ENCODE results near the gene SLC16A7.

The SLC16A7 gene

DNA sequence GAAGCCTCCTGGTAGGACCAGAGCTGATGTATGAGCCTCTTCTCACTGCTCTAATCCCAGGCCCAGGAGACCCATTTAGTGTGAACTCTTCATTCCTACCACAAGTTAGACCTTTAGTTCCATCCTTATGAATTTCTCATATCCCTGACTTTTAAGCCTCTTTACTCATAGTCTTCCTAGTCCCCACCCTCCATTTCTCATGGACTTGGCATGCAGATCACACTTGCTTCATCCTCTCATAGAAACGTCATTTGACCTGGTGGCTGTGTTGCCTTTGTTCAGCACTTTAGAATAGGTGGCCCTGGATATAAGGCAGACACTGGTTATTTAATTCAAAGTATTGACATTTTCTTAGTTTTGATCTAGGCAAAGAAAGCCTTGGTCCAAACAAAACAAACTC is 99.5 kb downstream of the SLC16A7 start:
- no peak overlapping the region for H3K4me3 ChIP-seq (ENCODE audit: low read depth, low read length)
- TF ChIP-seq, protein P1, sequence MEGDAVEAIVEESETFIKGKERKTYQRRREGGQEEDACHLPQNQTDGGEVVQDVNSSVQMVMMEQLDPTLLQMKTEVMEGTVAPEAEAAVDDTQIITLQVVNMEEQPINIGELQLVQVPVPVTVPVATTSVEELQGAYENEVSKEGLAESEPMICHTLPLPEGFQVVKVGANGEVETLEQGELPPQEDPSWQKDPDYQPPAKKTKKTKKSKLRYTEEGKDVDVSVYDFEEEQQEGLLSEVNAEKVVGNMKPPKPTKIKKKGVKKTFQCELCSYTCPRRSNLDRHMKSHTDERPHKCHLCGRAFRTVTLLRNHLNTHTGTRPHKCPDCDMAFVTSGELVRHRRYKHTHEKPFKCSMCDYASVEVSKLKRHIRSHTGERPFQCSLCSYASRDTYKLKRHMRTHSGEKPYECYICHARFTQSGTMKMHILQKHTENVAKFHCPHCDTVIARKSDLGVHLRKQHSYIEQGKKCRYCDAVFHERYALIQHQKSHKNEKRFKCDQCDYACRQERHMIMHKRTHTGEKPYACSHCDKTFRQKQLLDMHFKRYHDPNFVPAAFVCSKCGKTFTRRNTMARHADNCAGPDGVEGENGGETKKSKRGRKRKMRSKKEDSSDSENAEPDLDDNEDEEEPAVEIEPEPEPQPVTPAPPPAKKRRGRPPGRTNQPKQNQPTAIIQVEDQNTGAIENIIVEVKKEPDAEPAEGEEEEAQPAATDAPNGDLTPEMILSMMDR (IDR thresholded peaks at IDR 0.05; ENCODE audit: borderline replicate concordance, insufficient read depth, low read depth, low read length) = no peak

DNA sequence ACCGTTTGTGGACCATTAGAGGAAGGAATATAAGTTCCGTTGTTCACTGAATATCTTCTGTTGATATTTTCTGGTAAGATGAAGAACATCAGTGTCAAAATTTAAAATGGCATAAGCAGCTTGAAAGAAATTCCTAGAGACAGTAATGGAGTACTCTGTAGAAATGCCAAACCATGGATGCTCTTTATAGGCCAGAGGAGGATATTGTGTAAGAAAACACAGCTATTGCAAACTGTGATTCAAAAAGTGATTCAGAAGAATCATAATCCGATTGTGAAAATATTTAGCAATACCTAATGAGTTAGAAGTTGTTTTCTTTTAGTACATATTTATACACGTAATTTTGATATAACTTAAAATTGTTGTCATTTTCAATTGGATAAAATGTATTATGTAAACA is 102.8 kb downstream of the SLC16A7 start:
- TF ChIP-seq, protein P1 (IDR thresholded peaks at IDR 0.05; ENCODE audit: borderline replicate concordance, insufficient read depth, low read depth, low read length) = no peak
- H3K4me3 ChIP-seq (ENCODE audit: low read depth, low read length) = no peak overlapping the region

DNA sequence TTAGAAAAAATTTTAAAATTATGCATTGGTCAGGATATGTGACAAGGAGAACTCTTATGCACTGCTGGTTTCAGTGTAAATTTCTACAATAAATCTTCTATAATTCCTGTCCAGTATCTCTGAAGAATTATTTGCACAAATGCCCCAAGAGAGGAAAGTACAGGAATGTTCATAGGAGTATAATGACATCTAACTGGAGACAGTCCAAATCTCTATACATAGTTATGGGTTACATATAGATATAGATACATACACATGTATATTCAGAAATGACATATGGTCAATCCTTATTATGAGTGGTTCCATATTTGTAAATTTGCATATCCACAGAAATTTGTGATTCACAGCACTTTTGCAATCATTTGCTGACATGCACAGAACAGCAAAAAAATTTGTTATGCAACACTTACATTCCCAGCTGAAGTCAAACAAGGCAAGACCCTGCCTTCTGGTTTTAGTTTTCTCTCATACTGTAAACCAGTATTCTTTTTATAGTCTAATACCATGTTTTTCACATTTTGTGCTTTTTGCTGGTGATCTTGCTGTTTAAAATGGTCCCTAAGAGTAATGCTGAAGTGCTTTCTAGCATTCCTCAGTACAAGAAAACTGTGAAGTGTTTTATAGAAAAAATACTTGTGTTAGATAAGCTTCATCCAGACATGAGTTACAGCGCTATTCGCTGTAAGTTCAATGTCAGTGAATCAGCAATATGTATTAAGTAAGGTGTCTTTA is 103.8 kb downstream of the SLC16A7 start:
- TF ChIP-seq, protein P1 (IDR thresholded peaks at IDR 0.05; ENCODE audit: borderline replicate concordance, insufficient read depth, low read depth, low read length) = no peak
- no peak overlapping the region for H3K4me3 ChIP-seq (ENCODE audit: low read depth, low read length)

DNA sequence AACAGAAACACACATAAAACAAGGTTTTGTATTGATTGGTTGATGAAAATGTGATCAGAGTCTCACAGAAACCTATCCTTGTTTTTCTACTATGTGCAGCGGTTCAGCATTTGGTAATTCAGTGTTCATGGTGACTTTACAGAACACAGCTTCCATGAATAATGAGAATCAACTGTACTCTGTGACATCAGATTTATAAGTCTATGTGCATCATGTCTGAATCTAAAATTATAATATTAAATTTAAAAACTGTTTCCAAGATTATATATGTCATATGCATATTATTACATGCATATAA is 104.3 kb downstream of the SLC16A7 start:
- TF ChIP-seq, protein P1 (IDR thresholded peaks at IDR 0.05; ENCODE audit: borderline replicate concordance, insufficient read depth, low read depth, low read length) = no peak
- H3K4me3 ChIP-seq (ENCODE audit: low read depth, low read length) = no peak overlapping the region

DNA sequence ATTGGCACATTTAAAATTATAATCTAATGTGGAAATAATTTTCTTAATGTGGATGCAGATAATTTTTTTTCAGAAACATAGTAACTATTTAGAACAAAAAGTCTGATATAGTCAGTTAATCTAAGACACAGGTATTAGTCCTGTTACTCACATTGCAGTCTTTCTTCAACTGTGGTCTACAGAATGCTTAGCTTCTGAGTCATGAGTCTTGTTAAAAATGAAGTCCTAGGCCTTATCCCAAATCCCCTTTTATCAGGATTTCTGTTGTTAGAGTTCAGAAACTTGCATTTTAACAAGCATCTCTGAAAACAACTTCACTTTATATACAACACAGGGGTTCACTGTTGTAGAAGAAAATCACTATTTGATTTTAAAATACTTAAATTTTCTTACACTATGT is 112.2 kb downstream of the SLC16A7 start:
- TF ChIP-seq, protein P1 (IDR thresholded peaks at IDR 0.05; ENCODE audit: borderline replicate concordance, insufficient read depth, low read depth, low read length) = no peak

DNA sequence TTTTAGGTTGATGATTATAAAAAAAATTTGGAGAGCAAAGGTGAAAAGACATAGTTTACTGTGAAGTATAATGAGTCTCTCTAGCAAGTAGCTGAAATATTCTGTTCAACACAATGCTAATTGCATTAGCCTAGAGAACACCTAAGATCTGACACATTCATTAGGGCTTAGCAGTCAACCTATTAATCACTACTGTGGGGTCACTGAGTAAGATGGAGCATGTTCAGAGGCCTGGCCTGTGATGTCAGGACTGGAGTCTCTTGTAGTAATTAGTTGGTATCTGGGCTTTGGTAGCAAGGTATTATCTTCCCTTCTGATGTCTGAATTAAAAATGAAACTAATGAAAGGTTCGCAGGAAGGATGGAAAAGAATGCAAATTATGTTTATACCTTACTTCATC is 112.7 kb downstream of the SLC16A7 start:
- TF ChIP-seq, protein P1 (IDR thresholded peaks at IDR 0.05; ENCODE audit: borderline replicate concordance, insufficient read depth, low read depth, low read length) = no peak
- H3K4me3 ChIP-seq (ENCODE audit: low read depth, low read length) = no peak overlapping the region

More for the DNA sequence above, 112.2 kb downstream of the SLC16A7 start:
- H3K4me3 ChIP-seq (ENCODE audit: low read depth, low read length) = no peak overlapping the region

DNA sequence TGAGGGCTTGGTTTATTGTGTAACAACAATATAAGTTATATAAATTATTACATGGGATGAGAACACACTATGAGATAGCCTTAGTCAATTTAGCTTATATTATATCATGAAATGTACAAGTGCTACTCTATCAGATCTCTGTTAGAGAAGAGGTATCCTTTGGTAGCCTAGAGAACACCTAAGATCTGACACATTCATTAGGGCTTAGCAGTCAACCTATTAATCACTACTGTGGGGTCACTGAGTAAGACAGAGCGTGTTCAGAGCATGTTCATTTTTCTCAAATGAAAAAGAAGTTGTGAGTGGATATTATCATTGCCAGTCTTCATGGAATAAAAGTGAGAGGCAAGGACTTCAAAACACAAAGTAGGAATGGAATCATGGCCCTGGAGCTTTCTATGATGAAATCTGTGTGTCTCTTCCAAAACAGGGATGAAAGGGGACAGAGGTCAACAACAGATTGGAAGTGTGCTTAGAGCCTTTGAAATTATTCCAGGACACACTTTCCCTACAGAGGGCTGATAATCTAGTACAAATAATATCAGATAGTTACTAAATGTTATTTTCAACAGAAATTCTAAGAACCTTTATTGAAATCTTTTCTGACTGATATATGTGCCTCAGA is 114.3 kb downstream of the SLC16A7 start:
- TF ChIP-seq, protein P1 (IDR thresholded peaks at IDR 0.05; ENCODE audit: borderline replicate concordance, insufficient read depth, low read depth, low read length) = no peak

More for the DNA sequence above, 114.3 kb downstream of the SLC16A7 start:
- no peak overlapping the region for H3K4me3 ChIP-seq (ENCODE audit: low read depth, low read length)

All from GM12875 (cell line).